ENCODE measurements around the gene GOLPH3.
"Not testable (repeated sequence)": the region's sequence is repeated elsewhere in the genome, so short reads cannot be mapped to it uniquely, and the experiment has no call there.

Gene GOLPH3

DNA sequence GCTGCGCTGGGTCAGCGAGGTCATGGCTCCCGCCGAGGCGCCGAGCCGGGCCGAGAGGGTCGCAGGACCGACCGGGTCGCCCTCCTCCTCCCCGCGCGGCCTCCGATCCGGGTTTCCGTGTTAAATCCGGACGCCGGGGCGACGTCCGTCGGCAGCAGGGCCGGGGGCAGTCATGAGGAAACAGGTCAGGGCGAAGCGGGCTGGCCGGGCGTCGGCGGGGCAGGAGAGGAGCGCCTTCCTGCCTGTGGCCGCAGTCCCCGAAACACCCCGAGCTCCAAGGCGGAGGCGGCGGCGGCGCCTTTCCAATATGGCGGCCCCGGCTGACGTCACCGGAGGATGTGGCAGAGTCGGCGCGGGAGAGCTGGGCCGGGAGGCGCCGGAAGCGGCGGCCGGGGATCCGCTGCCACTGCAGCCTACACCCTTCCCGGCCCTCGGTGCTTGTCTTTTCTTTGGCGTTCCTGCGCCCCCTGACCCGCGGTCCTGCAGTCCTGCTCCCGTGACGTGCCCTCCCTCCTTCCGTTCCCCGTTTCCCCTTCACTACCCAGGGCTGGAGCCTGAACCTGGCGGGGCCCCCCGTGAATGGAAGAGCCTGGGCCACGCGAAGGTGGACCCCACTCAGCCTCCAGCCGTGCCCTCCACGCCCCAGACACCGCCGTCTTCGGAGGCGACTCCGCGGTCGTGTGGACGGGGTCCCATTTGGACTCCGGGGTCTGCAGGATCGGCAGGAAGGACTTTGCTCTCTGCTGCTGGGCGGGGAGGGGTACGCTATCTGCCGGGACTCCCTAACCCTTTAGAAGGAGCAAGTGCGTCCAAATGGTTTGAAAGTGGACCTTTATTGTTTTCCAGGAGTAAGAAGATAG lies at the start of gene GOLPH3:
GOLPH3 (minus strand) TSS at position 309 of the 860 bp plus-strand sequence; CDS start at position 24, 285 bp downstream.
- DNase-seq (ENCODE audit: low read depth in 2 of 2): peak; percentile 80 to 82

DNA sequence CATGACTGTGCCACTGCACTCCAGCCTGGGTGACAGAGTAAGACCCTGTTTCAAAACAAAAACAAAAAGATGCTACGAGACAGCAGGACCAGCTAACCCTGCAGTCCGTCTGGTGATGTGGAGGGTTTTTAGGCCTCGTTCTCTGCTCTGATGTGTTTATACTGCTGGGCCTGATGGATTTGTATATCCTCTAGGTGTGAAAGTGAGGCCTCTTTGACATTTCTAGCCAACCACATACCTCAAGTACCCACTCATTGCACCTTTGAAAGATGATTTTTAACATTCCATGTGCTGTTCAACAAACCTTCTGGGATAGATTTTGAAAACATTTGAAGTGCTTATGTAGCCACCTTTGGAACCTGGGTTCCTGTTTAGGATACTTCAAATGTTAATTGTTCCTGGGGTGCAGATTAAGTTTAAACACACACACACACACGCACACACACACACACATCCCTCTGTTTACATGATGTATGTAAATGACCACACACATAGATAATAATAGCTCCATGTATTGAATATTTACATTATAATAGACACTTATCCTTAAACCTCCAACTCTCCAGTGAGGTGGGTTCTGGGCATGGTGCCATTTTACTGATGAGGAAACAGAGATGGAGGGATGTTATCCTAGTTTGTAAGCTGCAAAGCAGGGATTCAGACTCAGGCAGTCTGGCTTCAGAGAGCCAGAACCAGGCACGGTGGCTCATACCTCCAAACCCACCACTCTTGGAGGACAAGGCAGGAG lies 48.8 kb upstream of the GOLPH3 start:
- no peak for DNase-seq (ENCODE audit: low read depth in 2 of 2)

DNA sequence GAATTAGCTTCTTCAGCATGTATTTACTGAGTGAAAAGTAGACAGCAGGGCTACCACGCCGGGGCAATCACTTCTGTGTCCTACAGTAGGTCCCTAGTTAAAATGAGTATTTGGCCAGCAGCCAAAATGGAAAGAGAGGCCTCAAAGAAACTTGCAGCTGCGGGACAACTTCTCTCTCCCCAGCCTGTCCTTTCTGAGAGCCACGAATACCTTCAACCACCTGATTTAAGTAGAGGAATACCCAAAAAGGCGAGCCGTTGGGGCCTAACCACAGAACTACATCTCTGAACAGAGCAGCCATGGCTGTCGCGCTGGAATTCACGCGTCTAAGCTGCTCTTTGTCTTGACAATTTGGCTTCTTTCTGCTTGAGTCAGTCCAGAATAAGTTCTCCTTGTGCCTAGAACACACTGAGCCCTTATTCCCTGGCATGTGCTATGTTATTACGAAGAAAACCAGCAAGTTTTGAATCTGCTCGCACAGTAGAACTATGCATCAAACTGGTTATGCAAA lies 43.8 kb upstream of the GOLPH3 start:
- no peak for DNase-seq (ENCODE audit: low read depth in 2 of 2)

DNA sequence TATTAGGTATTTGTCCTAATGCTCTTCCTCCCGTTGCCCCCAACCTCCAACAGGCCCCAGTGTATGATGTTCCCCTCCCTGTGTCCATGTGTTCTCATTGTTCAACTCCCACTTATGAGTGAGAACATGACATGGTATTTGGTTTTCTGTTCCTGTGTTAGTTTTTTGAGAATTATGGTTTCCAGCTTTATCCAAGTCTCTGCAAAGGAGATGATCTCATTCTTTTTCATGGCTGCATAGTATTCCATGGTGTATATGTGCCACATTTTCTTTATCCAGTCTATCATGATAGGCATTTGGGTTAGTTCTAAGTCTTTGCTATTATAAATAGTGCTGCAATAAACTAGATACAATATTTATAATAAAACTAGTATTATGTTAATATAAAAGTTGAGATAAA lies 40.2 kb upstream of the GOLPH3 start:
- DNase-seq (ENCODE audit: low read depth in 2 of 2): not testable (repeated sequence)

- DNase-seq (ENCODE audit: low read depth in 2 of 2): no peak
Measured at GRCh38 chr5:32210151-32210550, 36.0 kb upstream of the GOLPH3 start.

DNA sequence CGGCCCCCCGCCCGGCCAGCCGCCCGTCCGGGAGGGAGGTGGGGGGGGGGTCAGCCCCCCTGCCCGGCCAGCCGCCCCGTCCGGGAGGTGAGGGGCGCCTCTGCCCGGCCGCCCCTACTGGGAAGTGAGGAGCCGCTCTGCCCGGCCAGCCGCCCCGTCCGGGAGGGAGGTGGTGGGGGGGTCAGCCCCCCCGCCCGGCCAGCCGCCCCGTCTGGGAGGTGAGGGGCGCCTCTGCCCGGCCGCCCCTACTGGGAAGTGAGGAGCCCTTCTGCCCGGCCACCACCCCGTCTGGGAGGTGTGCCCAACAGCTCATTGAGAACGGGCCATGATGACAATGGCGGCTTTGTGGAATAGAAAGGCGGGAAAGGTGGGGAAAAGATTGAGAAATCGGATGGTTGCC lies 34.7 kb upstream of the GOLPH3 start:
- not testable (repeated sequence) for DNase-seq (ENCODE audit: low read depth in 2 of 2)

DNA sequence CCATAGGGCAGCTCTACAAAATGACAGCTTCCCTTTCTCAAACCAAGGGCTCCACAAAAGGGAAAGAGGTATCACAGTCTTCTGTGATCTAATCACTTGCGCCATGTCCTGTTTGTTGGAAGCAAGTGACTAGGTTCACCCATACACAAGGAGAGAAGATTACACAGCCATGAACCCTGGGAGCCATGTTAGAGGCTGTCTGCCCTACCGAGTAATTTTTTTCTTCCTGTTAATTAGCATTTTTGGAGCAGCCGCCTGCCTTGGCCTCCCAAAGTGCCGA lies 33.2 kb upstream of the GOLPH3 start:
- no peak for DNase-seq (ENCODE audit: low read depth in 2 of 2)

DNA sequence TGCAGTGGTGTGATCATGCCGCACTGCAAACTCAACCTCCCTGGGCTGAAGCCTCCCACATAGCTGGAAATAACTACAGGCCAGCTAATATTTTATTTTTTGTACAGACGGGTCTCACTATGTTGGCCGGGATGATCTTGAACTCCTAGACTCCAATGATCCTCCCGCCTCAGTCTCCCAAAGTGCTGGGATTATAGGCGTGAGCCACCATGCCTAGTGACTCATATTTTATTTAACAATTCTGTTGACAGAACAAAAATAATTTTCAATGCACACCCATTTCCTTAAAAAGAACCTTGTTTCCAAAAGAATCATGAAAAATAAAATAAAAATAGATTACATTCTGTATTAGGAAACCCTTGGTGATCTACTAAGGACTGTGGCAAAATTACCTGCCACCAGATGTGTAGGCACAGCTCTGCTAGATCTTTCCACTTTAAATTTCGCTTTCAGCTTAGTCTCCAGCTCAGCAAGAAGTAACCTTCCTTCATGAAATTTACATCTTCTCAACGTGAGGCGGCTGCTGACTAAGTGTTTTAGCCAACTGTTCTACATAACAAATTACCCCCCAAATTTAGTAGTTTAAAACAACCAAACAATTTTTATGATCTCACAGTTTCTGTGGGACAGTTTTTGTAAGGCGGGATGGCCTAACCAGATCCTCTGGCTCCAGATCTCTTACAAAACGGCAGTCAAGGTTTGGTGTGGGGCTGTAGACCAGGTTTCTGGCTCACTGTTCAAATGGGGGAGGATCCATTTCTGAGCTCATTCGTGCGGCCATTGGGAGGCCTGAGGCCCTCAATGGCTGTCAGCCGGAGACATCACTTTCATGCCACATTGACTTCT lies 32.6 kb upstream of the GOLPH3 start:
- no peak for DNase-seq (ENCODE audit: low read depth in 2 of 2)

DNA sequence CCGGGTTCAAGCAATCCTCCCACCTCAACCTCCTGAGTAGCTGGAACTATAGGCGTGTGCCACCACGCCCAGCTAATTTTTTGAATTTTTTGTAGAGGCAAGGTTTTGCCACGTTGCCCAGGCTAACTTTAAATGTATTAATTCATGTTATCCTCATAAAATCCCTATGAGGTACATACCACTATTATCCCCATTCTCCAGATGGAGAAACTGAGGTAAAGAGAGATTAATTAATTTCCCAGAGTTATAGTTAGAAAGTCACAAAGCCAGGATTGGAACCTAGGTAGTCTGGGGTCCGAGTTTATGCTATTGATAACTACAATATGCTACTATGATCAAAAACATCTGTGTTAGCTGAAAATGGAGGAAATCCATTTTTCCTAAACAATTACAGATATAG lies 31.9 kb upstream of the GOLPH3 start:
- DNase-seq (ENCODE audit: low read depth in 2 of 2): no peak

DNA sequence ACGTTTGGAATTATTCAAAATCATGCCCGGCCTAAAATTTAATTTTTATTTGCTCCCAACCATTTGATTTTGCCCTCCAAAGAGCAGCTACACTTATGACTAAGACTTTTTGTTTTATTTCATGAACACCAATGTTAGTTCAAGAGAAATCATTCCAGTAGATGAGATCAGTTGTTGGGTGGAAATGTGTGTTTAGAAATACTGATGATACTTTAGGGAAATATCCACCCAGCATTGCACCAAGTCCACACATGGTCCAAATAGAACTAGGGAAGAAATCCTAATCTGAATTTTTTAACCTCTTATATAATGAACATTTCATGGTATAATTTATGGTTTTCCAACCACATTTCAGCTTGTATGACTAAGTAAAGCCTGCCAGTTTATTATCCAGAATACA lies 28.3 kb upstream of the GOLPH3 start:
- DNase-seq (ENCODE audit: low read depth in 2 of 2): no peak

- no peak for DNase-seq (ENCODE audit: low read depth in 2 of 2)
Measured at GRCh38 chr5:32201122-32201753, 27.1 kb upstream of the GOLPH3 start.

DNA sequence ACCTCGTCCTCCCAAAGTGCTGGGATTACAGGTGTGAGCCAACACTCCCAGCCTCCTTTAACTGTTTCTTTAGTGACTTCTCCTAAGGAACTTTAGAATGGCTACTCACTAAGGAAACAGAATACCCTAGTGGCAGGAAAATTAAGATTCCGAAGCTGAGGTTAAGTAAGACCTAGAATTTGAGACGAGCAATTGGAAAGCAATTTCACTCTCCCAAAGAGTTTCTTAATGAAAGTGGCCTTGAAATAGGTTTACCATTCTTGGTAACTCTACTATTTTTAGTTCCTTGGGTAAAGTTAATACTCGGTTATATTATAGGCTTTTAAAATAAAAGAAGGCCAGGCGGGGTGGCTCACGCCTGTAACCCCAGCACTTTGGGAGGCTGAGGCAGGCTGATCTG lies 22.9 kb upstream of the GOLPH3 start:
- DNase-seq (ENCODE audit: low read depth in 2 of 2): no peak

- DNase-seq (ENCODE audit: low read depth in 2 of 2): no peak
Measured at GRCh38 chr5:32195265-32195664, 21.1 kb upstream of the GOLPH3 start.

DNA sequence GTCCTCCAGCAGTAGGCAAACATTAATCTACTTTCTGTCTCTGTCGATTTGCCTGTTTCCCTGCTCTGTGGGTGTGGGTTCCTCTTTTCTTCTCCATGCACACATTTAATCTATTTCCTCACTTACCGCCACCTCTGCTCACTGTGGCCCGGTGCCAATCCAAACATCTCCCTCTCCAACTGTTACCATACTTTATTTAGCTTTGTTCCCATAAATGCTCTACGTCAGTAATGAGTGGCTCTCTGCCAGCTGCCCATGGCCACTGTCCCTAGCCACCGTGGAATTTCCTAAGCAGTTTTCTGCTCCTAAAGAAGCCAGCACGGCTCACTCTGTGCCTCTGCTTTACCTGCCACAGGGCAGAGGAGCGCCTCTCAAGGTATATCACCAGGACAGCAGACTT lies 19.5 kb upstream of the GOLPH3 start:
- no peak for DNase-seq (ENCODE audit: low read depth in 2 of 2)

- DNase-seq (ENCODE audit: low read depth in 2 of 2): no peak
Measured at GRCh38 chr5:32190095-32190494, 16.0 kb upstream of the GOLPH3 start.

- DNase-seq (ENCODE audit: low read depth in 2 of 2): no peak
Measured at GRCh38 chr5:32187675-32188074, 13.6 kb upstream of the GOLPH3 start.

DNA sequence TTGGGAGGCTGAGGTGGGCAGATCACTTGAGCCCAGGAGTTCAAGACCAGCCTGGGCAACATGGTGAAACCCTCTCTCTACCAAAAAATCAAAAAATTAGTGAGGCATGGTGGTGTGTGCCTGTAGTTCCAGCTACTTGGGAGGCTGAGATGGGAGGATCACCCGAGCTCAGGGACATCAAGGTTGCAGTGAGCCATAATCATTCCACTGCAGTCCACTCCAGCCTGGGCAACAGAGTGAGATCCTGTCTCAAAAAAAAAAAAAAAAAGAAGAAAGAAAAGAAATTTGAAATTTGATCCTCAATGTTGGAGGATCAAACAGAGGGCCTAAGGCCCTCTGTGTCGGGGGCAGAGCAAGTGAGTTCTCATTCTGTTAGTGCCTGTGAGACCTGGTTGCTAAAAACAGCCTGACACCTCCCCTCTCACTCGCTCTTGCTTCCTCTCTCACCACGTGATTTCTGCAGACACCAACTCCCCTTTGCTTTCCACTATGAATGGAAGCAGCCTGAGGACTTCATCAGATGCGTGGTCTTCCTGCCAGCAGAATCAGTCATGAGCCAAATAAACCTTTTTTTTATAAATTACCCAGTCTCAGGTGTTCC lies 8.4 kb upstream of the GOLPH3 start:
- no peak for DNase-seq (ENCODE audit: low read depth in 2 of 2)

- DNase-seq (ENCODE audit: low read depth in 2 of 2): no peak
Measured at GRCh38 chr5:32173267-32174010, 680 bp downstream of the GOLPH3 start.

- no peak for DNase-seq (ENCODE audit: low read depth in 2 of 2)
Measured at GRCh38 chr5:32172923-32173266, 1.2 kb downstream of the GOLPH3 start.

DNA sequence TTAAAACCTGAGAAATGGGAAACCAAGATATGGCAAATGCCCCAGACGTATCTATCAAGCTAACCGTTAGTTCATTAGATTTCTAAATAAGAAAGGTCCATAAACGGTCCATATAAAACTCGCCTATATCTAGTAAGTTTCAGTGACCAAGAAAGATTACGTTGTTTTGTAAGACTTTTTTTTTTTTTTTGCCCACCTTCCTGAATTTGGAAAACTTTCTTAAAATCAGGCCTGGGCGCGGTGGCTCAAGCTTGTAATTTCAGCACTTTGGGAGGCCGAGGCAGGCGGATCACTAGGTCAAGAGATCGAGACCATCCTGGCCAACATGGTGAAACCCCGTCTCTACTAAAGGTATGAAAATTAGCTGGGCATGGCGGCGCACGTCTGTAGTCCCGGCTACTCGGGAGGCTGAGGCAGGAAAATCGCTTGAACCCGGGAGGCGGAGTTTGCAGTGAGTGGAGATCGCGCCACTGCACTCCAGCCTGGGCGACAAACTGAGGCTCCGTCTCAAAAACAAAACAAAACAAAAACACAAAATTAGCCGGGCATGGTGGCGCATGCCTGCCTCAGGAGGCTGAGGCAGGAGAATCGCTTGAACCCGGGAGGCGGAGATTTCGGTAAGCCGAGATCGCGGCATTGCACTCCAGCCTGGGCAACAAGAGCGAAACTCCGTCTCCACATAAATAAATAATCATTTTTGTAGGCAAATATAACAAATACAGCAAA lies 1.8 kb downstream of the GOLPH3 start:
- not testable (repeated sequence) for DNase-seq (ENCODE audit: low read depth in 2 of 2)
